GM19023 (cell line): ENCODE results near the gene RPTOR.

Experiments
- ATAC-seq: cut with Tn5 transposase; IDR thresholded peaks from one replicate; pipeline ENCODE4 v1.9.1; 2021; ENCODE audit warnings: mild to moderate bottlenecking, moderate library complexity; ENCODE audit not compliant: unreplicated experiment

Gene RPTOR

DNA sequence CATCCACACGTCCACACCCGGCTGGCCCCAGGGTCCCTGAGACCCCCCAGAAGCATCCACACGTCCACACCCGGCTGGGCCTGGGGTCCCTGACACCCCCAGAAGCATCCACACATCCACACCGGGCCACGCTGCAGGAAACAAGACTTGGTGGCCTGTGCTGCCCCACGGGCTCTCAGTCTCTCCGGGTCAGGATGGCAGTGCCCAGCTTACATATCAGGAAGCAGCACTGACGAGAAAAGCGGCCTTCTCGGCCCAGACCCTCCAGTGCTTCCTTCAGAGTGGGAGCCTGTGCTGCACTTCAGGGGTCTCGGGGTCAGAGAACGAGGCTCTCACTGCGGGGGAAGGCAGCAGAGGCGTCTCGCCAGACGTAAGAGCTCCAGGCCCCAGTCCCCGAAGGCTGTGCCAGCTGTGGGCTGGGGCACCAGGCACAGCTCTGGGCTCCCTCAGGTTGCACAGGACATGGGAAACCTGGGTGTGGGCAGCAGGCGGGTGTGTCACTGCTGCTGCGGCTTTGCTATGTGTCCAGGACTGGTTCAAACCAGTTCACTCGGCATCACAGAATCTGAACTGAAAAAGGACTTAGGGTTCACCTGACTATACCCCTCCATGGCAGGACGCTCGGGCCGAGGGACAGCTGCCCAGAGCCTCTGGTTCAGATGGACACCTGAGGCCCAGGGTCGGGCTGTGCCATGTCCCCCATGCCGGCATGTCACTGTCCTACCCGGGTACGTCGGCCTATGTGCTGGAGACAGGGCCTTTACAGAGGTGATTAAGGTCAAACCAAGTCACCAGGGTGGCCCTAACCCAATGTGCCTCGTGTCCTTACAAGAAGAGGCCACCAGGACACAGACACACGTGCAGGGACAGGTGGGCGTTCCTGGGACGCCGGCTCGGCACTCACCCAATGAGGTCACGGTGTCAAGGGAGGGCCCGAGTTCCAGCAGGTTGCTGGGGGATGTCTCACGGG lies 406.8 kb downstream of the RPTOR start:
- ATAC-seq = no peak

- no peak for ATAC-seq
These were observed 407.7 kb downstream of the RPTOR start for GRCh38 chr17:80952291-80952690.

DNA sequence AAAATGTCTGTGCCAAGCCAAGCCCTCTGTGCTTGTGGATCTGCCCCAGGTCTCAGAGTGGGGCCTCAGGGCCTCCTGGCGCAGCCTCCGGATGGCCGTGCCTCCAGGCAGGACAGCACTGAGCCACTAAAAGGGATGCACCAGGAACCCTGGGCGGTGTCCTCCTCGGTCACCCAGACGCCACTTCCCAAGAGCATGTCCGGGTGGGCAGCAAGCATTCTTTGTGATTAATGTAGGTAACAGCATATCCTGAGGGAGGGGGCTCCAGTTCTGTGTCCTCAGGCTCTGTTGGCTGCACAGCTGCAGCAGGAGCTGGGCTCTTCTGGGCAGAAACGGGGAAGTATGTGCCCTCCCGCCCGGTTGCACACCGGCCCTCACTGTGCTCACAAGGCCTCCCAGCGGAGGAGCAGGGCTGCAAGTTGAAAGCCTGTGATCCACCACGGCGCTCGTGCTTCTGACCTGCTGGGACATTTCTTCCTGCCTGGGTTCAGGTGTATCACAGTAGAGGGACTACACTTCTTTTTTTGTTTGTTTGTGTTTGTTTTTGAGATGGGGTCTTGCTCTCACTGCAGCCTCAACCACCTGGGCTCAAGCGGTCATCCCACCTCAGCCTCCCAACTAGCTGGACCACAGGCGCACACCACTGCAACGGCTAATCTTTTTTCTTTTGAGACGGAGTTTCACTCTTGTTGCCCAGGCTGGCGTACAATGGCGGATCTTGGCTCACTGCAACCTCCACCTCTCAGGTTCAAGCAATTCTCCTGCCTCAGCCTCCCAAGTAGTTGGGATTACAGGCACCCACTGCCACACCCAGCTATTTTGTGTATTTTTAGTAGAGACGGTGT lies 409.1 kb downstream of the RPTOR start:
- no peak for ATAC-seq

DNA sequence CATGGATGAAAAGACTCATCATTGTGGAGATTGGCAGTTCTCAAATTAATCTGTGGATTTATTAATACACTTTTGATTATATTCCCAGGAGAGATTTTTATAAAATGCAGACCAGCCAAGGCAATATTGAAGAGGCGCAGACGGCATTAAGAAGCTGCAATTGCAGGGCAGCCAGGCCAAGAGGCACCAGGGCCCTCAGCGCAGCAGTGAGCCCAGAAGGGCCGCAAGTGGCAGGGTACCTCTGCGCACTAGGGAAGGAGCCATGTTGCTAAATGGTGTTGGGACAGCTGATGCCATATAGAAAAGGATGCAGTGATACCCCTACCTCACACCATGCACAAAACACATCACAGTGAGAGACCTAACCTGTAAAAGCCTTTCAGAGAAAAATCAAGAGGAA lies 410.4 kb downstream of the RPTOR start:
- no peak for ATAC-seq

DNA sequence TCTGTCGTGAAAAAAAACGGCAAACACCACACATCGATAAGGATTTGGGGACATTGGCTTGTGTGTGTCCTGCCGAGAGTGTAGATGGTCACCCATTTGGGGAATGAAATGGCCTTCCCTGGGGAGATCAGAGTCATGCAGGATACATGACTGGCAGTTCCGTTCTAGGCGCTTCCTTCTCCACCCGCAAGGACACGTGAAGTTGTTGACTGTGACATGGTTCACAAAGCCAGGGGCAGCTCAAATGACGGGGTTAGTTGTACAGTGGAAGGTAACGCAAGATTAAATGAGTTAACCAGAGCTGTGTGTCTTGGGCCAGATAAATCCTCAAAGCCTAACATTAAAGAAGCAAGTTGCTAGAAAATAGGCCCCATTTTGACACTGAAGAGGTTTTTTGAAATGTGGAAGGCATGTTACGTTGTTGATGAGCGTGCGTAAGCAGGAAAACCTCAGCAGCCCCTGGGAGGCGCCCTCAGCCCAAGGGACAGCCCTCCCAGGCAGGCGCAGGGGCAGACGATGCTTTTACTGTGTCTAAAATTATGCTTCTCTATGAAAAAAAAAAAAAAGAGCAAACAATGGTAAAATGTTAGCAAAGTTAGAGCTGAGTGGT lies 411.1 kb downstream of the RPTOR start:
- no peak for ATAC-seq

GRCh38 chr17:80956321-80957190 lies 411.9 kb downstream of the RPTOR start:
- ATAC-seq = no peak

DNA sequence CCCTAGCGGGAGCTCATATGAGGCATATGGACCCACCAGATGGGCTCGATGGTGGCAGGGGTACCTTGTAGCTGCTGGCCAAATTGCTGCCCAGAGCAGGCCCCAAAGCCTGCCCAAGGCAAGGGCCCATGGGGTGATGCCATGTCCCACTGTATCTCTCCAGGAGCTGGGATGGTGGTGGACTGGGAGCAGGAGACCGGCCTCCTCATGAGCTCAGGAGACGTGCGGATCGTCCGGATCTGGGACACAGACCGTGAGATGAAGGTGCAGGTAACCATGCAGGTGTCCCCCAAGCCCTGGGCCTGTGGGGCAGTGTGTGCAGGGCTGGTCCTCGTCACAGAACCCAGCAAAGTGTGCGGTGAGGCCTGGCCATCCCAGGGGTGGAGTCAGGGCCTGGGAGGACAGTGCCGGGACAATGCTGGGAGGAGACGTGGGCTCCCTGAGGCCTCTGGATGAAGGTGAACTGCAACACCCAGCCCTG lies 412.9 kb downstream of the RPTOR start:
- ATAC-seq = no peak

GRCh38 chr17:80959330-80960036 lies 414.8 kb downstream of the RPTOR start:
- ATAC-seq = no peak

- ATAC-seq = no peak
These were observed 415.6 kb downstream of the RPTOR start for GRCh38 chr17:80960037-80960796.

- ATAC-seq = no peak
These were observed 416.3 kb downstream of the RPTOR start for GRCh38 chr17:80960797-80961452.

- ATAC-seq = no peak
These were observed 417.1 kb downstream of the RPTOR start for GRCh38 chr17:80961541-80962330.

GRCh38 chr17:80962356-80963329 lies 418.0 kb downstream of the RPTOR start:
- no peak for ATAC-seq

- ATAC-seq = no peak
These were observed 419.3 kb downstream of the RPTOR start for GRCh38 chr17:80963812-80964543.

DNA sequence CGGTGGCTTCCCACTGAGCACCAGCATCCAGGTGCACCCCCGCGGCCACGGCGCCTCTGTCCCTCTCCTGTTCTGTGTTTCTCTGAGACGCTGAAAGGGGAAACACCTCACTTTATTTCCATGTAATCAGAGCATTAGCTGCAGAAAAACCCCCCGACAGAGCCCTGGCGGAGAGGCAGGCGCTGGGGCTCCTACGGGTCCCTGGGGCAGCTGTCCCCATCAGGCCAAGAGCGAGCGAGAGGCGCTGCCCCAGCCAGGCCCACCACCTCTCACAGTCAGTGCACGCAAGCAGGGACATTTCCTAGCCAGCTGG lies 419.9 kb downstream of the RPTOR start:
- no peak for ATAC-seq

DNA sequence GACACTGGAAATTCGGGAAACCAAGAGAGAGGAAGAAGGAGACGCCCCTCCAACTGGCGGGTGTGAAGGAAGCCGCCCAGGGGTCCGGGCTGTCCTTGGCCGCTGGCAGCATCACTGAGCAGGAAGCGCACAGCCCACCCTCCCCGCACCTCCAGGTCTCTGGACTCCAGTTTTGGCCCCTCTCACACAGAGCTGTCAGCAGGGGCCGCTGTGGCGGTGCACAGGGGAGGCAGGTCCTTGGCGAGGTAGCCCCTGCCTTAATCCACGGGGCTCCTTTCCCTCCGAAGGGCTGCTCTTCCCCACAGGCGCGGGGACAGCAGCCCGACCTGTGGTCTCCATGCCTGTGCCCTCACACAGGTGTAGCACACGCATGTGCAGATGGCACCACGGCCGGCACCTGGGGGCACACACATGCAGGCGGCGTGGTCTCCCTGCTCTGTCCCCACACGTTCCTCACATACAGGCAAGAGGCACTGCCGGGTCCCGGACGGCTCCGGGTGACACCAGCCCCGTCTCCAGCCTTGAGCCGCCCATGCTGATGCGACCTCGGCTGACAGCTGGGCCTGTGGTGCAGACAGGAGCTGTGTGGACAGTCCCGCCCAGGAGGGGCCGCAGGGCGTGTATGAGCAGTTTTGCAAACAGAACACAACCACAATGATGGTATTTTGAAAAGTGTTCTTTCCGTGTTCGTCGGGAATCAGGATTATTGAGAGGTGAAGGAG lies 420.4 kb downstream of the RPTOR start:
- no peak for ATAC-seq
